Stimulated activated CD8-positive, alpha-beta memory T cell treated with anti-CD3 and anti-CD28 coated beads, Interleukin-2, amount 100 ng/mL, for 1 hour (primary cell): Measurements from ENCODE around the gene BNIP3.
"Not testable (repeated sequence)": the region's sequence is repeated elsewhere in the genome, so short reads cannot be mapped to it uniquely, and the experiment has no call there.

Experiments used
- DNase-seq, 2 donors: peaks; one replicate each; pipeline ENCODE4 v3.0.0-alpha.2; 2020; ENCODE audit warnings: low read depth in 2 of 2

The BNIP3 gene

DNA sequence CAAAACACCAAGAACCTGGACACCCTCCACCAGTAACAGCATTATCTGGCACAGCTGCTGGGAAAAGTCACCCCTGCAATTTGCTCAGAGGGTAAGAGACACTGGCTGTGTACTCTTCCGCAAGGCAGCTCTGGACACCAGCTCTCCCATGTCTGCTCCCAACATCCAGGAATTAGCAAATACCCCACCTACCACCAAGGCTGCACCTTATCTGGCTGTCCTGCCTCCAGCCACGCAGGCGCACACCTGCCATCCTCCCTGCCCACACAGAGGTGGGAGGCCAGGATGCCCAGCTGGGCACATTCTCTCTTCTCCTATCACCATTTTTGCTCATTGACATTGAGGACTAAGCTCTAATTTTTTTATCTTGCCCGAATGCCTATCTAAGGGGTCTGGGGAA is 20.3 kb upstream of the BNIP3 start:
- DNase-seq: no peak

DNA sequence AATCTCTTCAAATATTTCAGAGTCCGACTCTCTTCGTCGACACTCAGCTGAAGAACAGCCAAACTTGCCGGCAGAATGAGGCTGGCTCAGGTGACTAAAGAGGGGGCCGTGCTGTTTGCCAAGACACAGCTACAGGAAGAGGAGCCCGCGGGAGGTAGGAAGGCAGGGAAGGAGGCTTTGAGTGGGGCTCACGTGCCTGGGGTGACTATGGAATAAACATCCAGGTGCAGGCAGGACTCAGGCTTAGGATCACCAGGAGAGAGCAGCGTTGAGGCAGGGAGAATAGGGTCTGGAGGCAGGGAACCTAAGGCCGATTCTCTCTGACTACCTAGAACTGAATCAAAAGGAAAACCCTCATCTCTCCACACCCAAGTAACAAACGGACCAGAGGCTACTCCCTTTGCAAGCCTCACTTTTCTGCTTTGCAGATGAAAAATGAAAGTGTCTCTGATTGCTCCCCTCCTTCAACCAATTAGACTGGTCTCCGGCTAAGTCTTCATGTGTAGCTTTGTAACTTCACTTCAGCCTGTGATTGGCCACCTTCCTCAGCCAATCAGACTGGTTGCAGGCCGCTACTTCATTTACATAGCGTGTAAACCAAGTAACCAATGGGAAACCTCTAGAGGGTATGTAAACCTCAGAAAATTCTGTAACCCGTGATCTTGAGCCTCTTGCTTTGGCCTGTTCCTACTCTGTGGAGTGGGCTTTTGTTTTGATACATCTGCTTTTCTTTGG is 19.7 kb upstream of the BNIP3 start:
- DNase-seq: no peak

DNA sequence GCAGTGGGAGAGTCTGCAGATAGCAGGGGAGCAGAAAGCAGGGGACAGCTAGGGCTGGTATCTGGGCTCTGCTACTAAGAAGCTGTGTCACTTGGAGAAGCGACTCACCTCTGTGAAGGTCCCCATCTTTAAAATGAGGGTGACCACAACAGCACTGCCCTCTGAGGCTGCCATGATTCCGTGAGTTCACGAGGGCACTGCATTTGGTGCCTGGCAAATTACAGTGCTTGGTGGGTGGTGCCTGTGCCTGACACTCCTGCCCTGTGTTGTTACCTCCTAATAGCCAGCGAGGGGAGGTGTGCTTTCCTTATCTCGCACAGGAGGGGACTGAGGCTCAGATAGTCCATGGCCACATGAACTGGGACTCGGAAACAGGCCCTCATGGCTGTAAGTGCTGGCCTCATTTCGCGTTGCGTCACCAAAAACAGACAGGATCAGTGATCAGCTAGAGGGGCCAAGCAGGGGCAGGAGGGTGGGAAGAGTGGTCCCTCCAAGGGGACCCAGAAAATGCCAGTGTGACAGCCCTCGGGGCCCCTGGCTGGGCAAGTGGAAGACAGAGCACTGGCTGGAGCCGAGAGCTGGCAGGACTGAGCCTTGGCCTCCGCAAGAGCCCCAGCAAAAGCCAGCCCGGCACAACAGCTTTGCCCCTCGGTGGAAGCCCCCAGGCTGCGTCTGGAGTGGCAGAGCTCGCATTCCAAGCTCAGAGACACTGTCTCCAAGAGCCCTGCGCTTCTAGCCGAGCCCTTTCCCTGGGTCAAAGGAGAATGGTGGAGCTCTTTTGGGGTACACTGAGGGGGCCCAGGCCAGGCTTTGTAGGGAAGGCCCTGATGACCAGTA is 17.3 kb upstream of the BNIP3 start:
- DNase-seq: no peak

DNA sequence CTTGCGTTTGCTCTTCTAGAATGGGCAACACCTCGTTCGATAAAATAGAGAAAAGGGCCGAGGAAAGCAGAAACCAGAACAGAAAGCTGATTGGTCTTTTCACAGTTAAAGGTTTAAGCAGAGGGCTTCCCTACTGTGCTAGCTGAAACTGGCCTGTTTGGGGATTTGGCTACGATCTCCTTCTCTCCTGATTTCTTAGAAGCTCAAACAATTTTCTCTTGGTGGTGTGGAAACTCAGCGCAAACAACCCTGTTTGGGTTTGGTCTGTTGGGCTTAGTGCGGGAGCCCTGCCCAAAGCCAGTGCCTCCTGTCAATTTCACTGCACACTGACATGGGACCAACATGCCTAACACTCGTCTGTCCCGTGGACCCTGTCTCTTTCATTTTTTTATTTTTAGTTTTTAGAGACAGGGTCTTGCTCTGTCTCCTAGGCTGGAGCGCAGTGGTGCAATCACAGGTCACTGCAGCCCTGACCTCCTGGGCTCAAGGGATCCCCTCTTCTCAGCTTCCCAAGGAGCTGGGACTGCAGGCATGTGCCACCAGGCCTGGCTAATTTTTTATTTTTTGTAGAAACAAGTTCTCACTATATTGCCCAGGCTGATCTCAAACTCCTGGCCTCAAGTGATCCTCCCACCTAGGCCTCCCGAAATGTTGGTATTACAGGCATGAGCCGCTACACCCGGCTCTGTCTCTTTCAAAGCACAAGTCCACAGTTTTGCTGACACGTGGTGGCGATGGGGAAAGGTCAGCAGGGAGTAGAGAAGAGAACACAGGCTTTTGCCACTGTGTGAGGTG is 16.5 kb upstream of the BNIP3 start:
- no peak for DNase-seq

DNA sequence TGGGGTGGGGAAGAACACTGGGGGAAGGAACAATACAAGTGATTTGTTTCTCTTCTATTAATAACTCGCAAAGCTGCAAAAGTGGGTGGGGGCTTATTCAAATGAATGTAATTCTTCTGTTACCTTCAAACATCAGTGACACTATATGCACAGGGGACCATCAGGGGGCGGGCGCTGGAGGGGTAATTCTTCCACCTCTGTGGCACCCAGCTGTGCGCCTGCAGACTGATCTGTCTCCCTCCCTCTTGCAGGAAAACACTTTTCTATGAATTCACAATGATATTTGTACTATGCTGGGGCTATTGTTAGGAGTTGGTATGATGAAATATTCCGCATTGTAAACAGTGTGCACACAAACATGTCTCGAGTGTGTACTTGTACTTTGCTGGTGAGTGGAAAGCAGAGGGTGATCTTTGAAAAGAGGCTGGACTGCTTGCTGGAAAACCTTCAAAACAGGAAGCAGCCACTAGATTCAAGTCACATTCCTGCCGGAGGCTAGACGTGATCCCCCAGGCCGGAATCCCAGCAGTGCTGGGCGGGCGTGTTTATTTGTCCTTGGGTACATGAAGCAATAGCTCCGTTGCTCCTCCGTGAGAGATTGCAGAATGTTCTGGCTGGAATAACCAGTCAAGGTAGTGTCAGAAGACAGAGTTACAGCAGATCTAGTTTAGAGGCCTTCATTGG is 15.8 kb upstream of the BNIP3 start:
- DNase-seq: no peak

DNA sequence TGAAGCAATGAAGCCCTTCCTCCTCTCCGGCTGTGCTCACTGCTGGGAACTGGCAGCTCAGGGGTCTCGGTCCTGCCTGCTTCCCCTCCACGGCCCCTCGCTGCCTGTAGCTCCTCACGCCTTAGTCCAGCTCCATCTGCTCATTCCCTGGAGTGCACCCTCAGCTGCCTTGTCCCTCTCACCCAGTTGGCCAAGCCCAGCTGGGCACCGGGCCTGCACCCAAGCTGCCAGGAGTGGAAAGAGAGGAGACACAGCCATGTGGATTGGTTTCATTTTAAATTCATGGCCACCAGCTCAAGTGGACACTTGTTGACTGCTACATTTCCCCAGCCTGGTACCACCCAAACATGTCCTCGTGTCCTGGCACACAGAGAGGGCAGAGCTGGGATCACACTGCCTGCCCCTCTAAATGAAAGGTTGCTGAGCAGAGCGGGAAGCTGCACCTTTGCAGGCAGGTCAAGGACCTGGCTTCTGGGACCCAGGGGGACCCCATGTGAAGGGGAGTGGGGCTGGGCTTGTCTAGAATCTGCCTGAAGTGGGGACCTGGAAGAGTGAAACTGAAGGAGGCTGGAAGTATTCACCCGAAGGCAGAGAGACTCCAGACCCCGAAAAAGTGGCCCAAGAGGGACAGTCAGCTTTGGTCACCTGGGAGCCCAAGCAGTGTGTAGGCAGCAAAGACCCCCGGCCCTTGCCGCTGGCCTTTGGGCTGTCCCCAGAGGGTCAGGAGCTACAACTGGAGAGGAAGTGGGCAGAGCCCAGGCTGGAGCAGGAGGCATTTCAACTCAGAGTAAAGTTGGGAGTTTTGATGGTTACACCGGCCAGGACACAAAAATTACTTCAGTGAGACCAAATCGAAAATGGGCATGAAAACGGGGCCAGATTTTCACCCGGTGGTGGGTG is 15.0 kb upstream of the BNIP3 start:
- DNase-seq: no peak

DNA sequence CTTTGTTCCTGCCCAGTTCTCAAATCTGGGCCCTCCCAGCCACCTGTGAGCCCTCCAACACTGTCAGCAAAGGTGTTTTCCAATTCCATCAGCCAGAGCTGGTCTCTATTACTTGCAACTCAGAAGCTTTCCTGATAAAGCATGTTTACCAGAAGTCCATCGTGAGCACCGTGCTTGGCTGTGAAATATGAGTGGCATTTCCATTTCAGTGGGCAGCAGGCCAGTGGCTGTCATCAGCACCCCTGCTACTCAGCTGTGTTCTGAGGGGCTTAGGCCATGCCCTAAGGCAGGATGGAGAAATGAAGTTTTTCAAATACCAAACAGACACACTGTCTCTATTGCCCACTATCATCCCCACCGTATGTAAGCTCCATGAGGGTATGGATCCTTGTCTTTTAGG is 12.7 kb upstream of the BNIP3 start:
- no peak for DNase-seq

DNA sequence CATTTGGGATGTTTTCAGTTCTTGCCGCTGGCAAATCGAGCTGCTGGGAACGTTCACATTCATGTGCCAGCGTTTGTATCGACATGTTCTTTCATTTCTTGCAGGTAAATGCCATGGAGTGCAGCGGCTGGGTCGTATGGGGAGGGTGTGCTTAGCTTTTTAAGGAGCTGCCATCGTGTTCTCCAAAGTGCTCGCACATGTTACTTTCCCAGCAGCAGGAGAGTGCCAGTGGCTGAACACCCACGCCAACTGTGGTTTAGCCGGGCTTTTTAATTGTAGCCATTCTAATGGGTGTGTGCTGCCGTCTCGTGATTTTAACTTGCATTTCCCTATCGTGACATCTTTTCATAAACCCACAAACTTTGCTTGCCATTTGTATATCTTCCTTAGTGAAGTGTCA is 11.6 kb upstream of the BNIP3 start:
- DNase-seq: no peak

DNA sequence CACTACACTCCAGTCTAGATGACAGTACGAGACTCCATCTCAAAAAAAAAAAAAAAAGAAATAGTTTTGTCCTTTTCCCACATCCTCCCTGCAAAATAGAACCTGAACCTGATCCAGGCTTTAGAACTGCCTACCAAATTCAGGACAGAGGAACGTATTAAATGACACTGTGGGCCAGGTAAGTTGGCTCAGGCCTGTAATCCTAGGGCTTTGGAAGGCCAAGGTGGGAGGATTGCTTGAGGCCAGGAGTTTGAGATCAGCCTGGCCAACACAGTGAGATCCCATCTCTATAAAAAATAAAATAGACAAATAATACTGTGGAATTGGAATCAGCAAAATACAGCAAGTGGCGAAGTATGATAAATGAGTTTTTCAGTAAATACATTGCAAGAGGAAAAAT is 10.0 kb upstream of the BNIP3 start:
- no peak for DNase-seq

DNA sequence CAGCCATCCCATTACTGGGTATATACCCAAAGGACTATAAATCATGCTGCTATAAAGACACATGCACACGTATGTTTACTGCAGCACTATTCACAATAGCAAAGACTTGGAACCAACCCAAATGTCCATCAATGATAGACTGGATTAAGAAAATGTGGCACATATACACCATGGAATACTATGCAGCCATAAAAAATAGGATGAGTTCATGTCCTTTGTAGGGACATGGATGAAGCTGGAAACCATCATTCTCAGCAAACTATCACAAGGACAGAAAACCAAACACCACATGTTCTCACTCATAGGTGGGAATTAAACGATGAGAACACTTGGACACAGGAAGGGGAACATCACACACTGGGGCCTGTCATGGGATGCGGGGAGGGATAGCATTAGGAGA is 6.1 kb upstream of the BNIP3 start:
- DNase-seq: not testable (repeated sequence)

DNA sequence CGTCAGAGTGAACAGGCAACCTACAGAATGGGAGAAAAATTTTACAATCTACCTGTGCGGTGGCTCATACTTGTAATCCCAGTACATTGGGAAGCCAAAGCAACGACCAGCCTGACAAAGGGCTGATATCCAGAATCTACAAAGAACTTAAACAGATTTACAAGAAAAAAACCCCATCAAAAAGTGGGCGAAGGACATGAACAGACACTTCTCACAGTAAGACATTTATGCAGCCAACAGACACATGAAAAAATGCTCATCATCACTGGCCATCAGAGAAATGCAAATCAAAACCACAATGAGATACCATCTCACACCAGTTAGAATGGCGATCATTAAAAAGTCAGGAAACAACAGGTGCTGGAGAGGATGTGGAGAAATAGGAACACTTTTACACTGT is 5.6 kb upstream of the BNIP3 start:
- DNase-seq: not testable (repeated sequence)

DNA sequence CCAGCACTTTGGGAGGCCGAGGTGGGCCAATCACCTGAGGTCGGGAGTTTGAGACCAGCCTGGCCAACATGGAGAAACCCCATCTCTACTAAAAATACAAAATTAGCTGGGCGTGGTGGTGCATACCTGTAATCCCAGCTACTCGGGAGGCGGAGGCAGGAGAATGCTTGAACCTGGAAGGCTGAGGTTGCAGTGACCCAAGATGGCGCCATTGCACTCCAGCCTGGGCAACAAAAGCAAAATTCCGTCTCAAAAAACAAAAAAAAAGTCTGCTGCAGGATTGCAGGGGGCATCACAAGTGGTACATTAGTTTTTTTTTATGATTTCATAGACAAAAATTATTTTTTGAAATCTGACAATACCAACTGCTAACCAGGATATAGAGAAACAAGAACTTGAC is 5.1 kb upstream of the BNIP3 start:
- not testable (repeated sequence) for DNase-seq

DNA sequence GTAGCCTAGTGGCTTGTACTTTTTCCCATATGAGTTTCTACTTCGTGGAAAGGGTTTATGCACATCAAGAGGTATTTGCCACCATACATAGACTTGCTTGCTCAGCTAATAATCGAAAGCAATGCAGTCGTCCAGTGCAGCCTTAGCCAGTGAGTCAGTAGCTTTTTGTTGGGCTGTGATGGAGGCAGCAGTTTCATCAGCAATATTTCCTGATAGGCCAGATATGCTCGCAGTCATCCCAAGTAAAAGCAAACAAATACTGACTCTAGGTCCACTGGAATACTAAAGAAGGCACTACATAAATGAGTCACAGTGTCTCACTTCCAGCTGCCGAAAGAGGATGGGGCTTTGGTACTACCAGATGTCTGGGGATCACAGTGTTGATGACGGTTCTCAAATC is 2.1 kb upstream of the BNIP3 start:
- no peak for DNase-seq

DNA sequence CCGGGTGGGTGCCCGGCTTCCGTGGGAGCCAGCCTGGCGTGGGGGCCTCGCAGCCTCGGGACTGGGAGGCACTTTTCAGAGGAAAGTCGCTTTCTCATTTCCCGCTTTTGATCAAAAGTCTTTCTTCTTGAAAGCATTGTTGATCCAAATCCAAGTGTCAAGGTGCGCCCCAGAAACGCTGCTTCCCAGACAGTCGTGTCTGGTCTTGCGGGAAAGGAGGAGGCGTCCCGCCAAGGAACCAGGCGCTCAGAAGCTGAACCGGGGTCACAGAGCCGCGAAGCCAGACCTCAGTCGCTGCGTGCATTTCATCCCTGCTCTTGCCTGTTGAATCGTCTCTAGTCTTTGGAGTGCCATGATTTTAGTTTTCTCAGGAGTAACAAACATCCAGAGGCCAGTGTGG is 1.1 kb upstream of the BNIP3 start:
- no peak for DNase-seq

DNA sequence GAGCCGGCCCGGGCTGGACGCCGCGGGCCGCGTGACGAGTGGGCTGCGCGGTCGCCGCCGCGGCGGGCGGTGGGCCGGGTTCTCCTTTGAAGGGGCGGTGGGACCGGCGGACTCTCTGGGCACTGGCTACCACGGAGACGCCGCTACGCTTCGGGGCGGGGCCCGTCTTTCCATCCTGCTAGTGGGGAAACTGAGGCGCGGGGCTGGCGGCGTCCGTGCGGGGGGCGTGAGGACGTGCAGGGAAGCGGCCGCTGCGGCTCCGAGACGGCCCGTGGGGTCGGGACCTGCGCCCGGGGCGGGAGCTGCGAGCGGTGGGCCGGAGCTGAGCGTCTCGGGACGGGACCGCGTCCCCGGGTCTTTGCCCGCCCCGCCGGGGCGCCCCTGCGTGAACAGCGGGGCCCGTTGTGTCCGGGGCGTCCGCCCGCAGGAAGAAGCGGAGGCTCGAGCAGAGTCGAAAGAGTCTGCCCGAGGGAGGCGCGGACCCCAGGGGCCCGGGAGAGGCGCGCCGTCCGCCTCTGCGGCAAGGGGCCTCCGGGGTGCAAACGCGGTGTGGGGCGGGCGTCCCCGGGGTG is 548 bp upstream of the BNIP3 start:
- DNase-seq: no peak

DNA sequence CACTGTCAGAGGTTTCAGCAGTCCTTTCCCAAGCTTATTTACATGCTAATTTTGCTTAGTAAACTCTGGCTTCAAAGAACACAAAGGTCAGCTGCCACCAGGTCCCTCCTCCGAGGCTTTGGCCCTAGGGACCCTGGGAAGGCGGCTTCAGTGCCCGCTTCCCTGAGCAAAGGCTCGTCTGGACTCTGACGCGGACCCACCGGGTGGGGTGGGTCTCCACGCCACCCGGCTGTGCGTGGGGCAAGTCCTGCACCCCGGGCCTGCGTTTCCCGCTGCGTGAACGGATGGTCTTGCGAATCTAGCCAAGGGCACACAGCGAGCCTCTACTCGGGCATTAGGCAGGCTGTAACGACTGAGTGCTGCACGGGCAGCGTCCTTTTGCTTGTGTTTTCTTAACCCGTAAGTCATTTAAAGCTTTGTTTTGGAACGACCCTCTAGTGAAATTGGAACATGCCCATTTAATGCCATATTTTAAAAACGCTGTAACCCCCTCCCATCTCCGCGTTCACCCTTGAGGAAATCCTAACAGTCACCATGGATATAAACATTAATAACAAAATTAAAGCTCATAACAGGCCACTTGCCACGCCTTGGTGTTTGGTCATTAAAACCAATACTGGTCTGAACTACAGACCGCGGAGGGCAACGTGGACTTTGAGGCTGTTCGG is 828 bp downstream of the BNIP3 start:
- no peak for DNase-seq

DNA sequence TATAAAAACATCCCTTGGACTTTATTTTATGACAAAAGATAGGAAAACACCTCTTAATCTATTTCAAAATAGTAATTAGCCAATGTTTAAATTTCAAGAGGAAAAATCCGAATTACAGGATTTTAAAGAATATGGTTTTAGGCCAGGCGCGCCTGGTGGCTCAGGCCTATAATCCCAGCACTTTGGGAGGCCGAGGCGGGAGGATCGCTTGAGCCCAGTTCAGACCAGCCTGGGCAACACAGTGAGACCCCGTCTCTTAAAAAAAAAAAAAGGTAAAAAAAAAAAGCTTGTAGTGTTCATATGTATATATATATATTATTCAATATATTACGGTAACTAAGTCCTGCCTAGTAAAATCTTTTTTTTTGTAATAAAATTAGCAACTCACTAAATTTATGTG is 1.4 kb downstream of the BNIP3 start:
- DNase-seq: no peak

DNA sequence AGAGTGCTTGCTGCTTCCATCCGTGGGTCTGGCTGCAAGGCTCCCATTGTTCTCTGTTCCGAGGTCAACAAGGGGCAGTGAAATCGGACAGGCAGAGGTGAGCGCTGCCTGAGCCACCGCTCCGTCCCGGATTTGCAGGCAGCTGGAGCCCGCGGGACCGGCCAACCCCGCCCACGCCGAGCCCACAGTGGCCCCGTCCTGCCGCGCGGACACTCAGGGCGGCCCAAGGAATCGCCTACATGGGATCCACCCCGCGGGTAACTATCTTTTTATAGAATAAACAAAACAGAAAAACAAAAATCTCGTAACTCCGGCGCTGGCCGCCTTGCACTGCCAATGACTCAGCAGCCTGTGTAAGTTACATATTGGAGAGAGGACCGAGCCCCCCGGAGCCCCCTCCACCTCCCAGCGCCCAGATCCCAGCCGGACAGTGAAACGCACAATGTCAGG is 1.9 kb downstream of the BNIP3 start:
- DNase-seq: no peak

DNA sequence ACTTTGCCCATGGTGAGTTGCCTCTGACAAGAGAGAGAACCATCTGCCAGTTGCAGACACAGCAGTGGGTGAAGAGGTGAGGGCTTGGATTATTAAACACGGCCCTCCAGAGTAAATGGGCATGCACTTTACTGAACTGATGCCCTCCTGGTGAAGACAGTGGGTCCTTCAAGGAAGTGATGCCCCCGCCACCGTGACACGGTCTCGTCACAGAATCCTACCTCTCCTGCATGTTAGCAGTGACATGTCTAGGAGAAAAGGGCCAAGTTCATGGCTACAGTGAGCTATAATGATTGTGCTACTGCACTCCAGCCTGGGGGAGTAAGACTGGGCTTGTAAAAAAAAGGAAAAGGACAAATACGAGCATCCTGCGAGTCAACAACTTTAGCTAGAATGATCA is 2.4 kb downstream of the BNIP3 start:
- no peak for DNase-seq

DNA sequence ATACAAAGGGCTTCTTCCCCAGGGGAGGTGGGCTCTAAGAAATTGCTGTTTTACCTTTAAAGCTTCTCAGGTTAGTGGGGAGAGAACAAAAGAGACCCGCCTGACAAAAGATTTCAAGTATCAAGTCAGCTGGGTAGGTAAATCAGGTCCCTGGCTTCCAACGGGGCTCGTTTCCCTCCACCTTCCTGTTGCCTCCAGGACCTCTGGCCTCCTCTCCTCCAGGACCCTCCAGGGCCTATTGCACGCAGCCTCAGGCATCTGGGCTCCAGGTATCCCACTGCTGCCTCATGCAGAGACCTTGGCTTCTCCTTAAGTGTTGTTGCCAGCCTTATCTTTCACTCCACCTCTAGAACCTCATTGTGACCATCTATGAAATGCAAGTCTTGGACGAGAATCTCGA is 2.9 kb downstream of the BNIP3 start:
- no peak for DNase-seq
